Keratinocyte (primary cell): ENCODE measurements around the gene PDZRN4.

Source experiments
- CTCF ChIP-seq, 3 experiments: IDR thresholded peaks in 1 of 3; conservative IDR thresholded peaks in 1 of 3; optimal IDR thresholded peaks in 1 of 3; 2 replicates in 2 of 3; 3 replicates in 1 of 3; pipeline versions ENCODE3 to v1.5.1; 2011; ENCODE audit warnings: low read length in 3 of 3, mild to moderate bottlenecking in 3 of 3, moderate library complexity in 2 of 3, control low read depth in 1 of 3, inconsistent platforms in 1 of 3; ENCODE audit not compliant: insufficient read depth in 2 of 3; ENCODE audit errors: extremely low read depth in 1 of 3
- EZH2 ChIP-seq: IDR thresholded peaks from one replicate; pipeline ENCODE4 v1.6.1; 2012; ENCODE audit warnings: inconsistent platforms, mild to moderate bottlenecking, low read length, moderate library complexity

- TF ChIP-seq CTCF (optimal IDR thresholded peaks at IDR 0.05 in 1 of 3, IDR thresholded peaks at IDR 0.05 in 1 of 3, conservative IDR thresholded peaks at IDR 0.05 in 1 of 3; ENCODE audit: extremely low read depth in 1 of 3, insufficient read depth in 2 of 3, low read length in 3 of 3): no peak
- TF ChIP-seq EZH2: no peak
Measured at GRCh38 chr12:41453409-41453808, 265.3 kb downstream of the PDZRN4 start.
